ENCODE data around the gene P2RY8. TPM values are rescaled to one million over a fixed set of nuclear protein-coding genes. Genes with fewer than 3 reads are reported as not detected.

The P2RY8 gene
- total RNA-seq, 1 donor from 2014 or later = 3.1 TPM

DNA sequence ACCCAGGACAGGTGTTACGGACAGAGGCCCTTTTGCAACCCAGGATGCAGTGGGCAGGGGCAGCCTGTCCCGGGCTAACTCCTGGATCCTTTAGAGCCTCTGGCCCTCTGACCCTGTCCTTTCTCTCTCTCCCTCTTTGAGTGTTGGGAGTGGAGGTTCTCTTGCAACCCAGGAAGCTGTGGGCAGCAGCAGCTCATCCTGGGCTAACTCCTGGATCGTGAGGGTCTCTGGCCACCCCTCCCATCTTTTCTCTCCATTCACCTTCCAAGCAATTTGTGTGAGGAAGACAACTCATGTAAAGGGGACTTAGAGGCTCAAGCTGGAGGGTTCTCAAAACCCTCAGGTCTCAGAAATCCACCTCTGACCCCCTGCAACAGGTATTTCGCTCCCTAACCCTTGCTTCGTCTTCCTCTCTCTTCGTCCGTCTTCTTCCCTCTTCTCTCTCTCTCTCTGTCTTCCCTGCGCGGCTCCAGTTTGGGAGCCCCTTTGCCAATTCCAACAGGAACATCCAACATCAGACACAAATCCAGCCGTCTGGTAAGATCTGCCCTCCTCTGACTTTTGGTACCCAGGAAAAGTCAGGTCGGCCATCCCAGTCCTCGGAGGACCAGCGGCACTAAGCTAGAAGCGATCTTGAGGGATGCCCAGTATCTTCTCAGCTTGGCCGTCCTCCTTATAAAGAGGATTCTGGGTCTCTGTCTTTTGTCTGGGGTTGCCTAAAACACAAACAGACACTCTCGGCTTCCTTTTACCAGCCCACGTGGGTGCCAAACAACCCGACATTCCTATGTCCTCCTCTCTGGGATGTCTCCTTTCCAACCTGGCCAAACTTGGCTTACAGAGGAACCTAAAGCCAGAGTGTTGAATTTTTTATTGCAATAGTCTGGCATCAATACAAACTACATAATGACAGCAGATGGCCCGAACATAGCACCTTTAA is 92.2 kb downstream of the P2RY8 start:
- intact Hi-C loops (cut with DNase I) = no loop called here
- no peak for ATAC-seq
- H3K9me3 ChIP-seq = no peaks in the 10 kb centered on the region
- no peaks in the 10 kb centered on the region for H3K27me3 ChIP-seq
- peaks cover 7% of the 10 kb centered on the region for H3K36me3 ChIP-seq
- H3K27ac ChIP-seq = no peak overlapping the region
- no peaks in the 10 kb centered on the region for H3K4me1 ChIP-seq
- peak; percentile 20 for DNase-seq
- no peak overlapping the region for H3K4me3 ChIP-seq
- TF ChIP-seq, protein P1, sequence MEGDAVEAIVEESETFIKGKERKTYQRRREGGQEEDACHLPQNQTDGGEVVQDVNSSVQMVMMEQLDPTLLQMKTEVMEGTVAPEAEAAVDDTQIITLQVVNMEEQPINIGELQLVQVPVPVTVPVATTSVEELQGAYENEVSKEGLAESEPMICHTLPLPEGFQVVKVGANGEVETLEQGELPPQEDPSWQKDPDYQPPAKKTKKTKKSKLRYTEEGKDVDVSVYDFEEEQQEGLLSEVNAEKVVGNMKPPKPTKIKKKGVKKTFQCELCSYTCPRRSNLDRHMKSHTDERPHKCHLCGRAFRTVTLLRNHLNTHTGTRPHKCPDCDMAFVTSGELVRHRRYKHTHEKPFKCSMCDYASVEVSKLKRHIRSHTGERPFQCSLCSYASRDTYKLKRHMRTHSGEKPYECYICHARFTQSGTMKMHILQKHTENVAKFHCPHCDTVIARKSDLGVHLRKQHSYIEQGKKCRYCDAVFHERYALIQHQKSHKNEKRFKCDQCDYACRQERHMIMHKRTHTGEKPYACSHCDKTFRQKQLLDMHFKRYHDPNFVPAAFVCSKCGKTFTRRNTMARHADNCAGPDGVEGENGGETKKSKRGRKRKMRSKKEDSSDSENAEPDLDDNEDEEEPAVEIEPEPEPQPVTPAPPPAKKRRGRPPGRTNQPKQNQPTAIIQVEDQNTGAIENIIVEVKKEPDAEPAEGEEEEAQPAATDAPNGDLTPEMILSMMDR (IDR thresholded peaks at IDR 0.05) = no peak

GRCh38 chrX:1443496-1444075 is 93.4 kb downstream of the P2RY8 start:
- DNase-seq = peak; percentile 40
- Histone ChIP-seq H3K27ac (no peak overlapping the region), H3K4me3 (no peak overlapping the region), H3K4me1 (no peaks in the 10 kb centered on the region), H3K9me3 (no peaks in the 10 kb centered on the region), H3K27me3 (no peaks in the 10 kb centered on the region), H3K36me3 (peaks cover 16% of the 10 kb centered on the region)
- intact Hi-C loops (cut with DNase I) = no loop called here
- no peak for ATAC-seq
- TF ChIP-seq, protein P1 (IDR thresholded peaks at IDR 0.05) = no peak

DNA sequence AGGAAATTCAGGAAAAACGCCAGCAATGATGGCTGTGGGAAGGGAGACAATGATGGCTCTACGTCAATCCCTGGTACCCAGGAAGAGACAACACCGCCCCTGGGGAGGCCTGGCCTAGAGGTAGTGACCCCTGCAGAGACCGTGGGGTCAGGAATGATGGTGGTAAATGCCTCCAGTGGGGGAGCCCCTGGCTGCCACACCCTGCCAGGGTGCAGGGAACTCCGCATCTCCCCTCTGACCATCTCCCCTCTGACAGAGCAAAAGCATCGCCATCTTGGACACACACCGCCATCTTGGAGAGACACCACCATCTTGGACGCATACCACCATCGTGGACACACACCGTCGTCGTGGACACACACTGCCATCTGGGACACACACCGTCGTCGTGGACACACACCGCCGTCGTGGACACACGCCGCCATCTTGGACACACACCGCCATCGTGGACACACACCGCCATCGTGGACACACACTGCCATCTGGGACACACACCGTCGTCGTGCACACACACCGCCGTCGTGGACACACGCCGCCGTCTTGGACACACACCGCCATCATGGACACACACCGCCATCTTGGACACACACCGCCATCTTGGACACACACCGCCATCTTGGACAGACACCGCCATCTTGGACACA is 94.1 kb downstream of the P2RY8 start:
- H3K36me3 ChIP-seq = peaks cover 21% of the 10 kb centered on the region
- H3K4me1 ChIP-seq = no peaks in the 10 kb centered on the region
- H3K27me3 ChIP-seq = no peaks in the 10 kb centered on the region
- no peaks in the 10 kb centered on the region for H3K9me3 ChIP-seq
- ATAC-seq (peak; percentile 30), DNase-seq (peak; percentile 34)
- H3K27ac ChIP-seq = no peak overlapping the region
- intact Hi-C loops (cut with DNase I) = no loop called here
- no peak overlapping the region for H3K4me3 ChIP-seq
- TF ChIP-seq, protein P1 (IDR thresholded peaks at IDR 0.05) = no peak

GRCh38 chrX:1442016-1442665 is 94.8 kb downstream of the P2RY8 start:
- TF ChIP-seq, protein P1 (IDR thresholded peaks at IDR 0.05) = no peak
- Histone ChIP-seq H3K4me3 (no peak overlapping the region), H3K27me3 (no peaks in the 10 kb centered on the region), H3K9me3 (no peaks in the 10 kb centered on the region), H3K4me1 (no peaks in the 10 kb centered on the region), H3K36me3 (peaks cover 28% of the 10 kb centered on the region), H3K27ac (no peak overlapping the region)
- ATAC-seq = no peak
- intact Hi-C loops (cut with DNase I) = no loop called here
- DNase-seq = peak; percentile 51

DNA sequence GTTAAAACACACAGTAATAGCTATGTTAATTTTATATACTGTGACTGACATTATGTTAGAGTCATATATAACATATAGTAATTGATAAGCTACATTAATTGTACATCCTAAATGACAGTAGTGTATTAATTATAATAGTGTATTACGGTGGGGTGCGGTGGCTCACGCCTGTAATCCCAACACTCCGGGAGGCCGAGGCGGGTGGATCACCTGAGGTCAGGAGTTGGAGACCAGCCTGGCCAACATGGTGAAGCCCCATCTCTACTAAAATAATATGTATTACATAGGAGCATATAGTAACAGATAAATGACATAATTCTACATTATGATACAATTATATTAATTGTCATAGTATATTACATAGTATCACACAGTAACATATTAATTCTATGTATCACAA is 96.5 kb downstream of the P2RY8 start:
- Histone ChIP-seq H3K36me3 (peaks cover 39% of the 10 kb centered on the region), H3K27me3 (no peaks in the 10 kb centered on the region), H3K4me1 (no peaks in the 10 kb centered on the region), H3K9me3 (no peaks in the 10 kb centered on the region), H3K27ac (no peak overlapping the region), H3K4me3 (no peak overlapping the region)
- DNase-seq (peak; percentile 9), ATAC-seq (no peak)
- intact Hi-C loops (cut with DNase I) = no loop called here
- TF ChIP-seq, protein P1 (IDR thresholded peaks at IDR 0.05) = no peak

All from upper lobe of right lung (tissue), 1 donor.